Mesendoderm (in vitro differentiated cells): ENCODE results near the gene KIAA1210.

ENCODE experiments used
- DNase-seq: peaks from one replicate; pipeline ENCODE4 v3.0.0; 2013
- H2AK5ac ChIP-seq: 2 replicates; pipeline ENCODE4 v1.6.1; 2013; ENCODE audit warnings: low read length, inconsistent platforms
- H2BK120ac ChIP-seq: 2 replicates; pipeline ENCODE4 v1.6.1; 2013; ENCODE audit warnings: low read depth, mild to moderate bottlenecking, low read length, moderate library complexity, mixed read lengths
- H2BK15ac ChIP-seq: replicated peaks from 2 replicates; pipeline ENCODE4 v1.6.1; 2013; ENCODE audit warnings: low read depth, mild to moderate bottlenecking, moderate library complexity
- H2BK5ac ChIP-seq: 2 replicates; pipeline ENCODE4 v1.6.1; 2013; ENCODE audit warnings: low read length, inconsistent platforms
- H3K18ac ChIP-seq: 2 replicates; pipeline ENCODE4 v1.6.1; 2013; ENCODE audit warnings: mild to moderate bottlenecking, low read length, mixed read lengths
- H3K23ac ChIP-seq: one replicate; pipeline ENCODE4 v1.6.1; 2013; ENCODE audit warnings: low read length
- H3K27ac ChIP-seq: 2 replicates; pipeline ENCODE4 v1.5.1; 2013; ENCODE audit warnings: low read depth, mild to moderate bottlenecking, inconsistent platforms, low read length, moderate library complexity
- H3K27me3 ChIP-seq: 2 replicates; pipeline ENCODE4 v1.6.1; 2013; ENCODE audit warnings: low read length, control low read depth, mild to moderate bottlenecking, inconsistent platforms; ENCODE audit not compliant: insufficient read depth, poor library complexity
- H3K36me3 ChIP-seq: 2 replicates; pipeline ENCODE4 v1.6.1; 2013; ENCODE audit warnings: low read length, inconsistent platforms; ENCODE audit not compliant: control insufficient read depth, insufficient read depth
- H3K4ac ChIP-seq: one replicate; pipeline ENCODE4 v1.6.1; 2013; ENCODE audit warnings: low read depth, mild to moderate bottlenecking, low read length, moderate library complexity
- H3K4me1 ChIP-seq: 2 replicates; pipeline ENCODE4 v1.6.1; 2013; ENCODE audit warnings: low read depth, low read length, inconsistent platforms; ENCODE audit not compliant: control insufficient read depth
- H3K4me2 ChIP-seq: 2 replicates; pipeline ENCODE4 v1.6.1; 2013; ENCODE audit warnings: low read length
- H3K4me3 ChIP-seq: 2 replicates; pipeline ENCODE4 v1.5.1; 2013; ENCODE audit warnings: mild to moderate bottlenecking, low read length
- H3K56ac ChIP-seq: one replicate; pipeline ENCODE4 v1.6.1; 2013; ENCODE audit warnings: low read length
- H3K79me1 ChIP-seq: 2 replicates; pipeline ENCODE4 v1.6.1; 2013; ENCODE audit warnings: low read length, inconsistent platforms
- H3K79me2 ChIP-seq: 2 replicates; pipeline ENCODE4 v1.6.1; 2013; ENCODE audit warnings: mild to moderate bottlenecking, low read length; ENCODE audit not compliant: control insufficient read depth, insufficient read depth
- H3K9ac ChIP-seq: 2 replicates; pipeline ENCODE4 v1.6.1; 2013; ENCODE audit warnings: low read length, inconsistent platforms
- H4K5ac ChIP-seq: one replicate; pipeline ENCODE4 v1.6.1; 2013; ENCODE audit warnings: low read length
- H4K8ac ChIP-seq: one replicate; pipeline ENCODE4 v1.6.1; 2013; ENCODE audit warnings: low read depth, mild to moderate bottlenecking, control low read depth, low read length, moderate library complexity
- WGBS: extraction: QIAGEN DNeasy Blood & Tissue Kit; methylation state at CpG from one replicate; pipeline ENCODE4 v1.1.7; 2013; ENCODE audit warnings: low lambda C conversion rate, missing lambda C conversion rate; ENCODE audit not compliant: insufficient coverage; ENCODE audit errors: extremely low coverage; 5-methylcytosine and 5-hydroxymethylcytosine counted together

Gene KIAA1210

DNA sequence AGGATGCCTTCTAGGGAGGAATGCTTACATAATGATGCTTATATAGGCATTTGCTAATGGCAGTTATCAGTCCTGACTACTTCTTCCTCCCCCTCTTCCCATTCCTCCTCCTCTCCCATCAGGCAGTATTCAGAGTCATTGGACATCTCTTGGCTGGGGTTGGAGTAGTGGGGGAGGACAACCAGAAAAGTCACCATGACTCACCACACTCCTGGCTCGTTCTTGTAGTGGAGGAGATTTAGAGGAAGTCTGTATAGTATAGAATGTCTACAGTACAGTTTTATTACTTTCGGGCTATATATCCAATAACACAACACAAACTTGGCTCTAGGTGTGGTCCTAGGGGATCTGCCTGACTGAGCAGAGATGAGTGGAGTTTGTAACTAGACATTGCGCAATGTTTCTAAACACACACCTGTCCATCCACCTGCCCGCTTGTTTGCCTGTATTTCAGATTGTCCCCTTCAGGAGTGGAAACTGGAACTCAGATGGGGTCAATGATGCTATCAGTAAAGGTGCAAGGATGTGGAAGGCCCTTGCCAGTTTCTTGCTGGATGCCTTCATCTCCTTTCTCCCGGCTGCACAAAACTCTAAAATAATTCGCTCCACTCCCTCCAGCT lies 27.9 kb upstream of the KIAA1210 start:
- Histone ChIP-seq H3K4me1 (no peaks in the 10 kb centered on the region), H2BK120ac (no peak overlapping the region), H2BK15ac (no peak overlapping the region), H2BK5ac (no peak overlapping the region), H3K4me3 (no peak overlapping the region), H3K79me2 (no peaks in the 10 kb centered on the region), H3K4me2 (no peak overlapping the region), H3K9ac (no peak overlapping the region), H4K8ac (no peak overlapping the region), H3K4ac (no peak overlapping the region), H4K5ac (no peak overlapping the region), H3K79me1 (no peaks in the 10 kb centered on the region), H3K27me3 (no peaks in the 10 kb centered on the region), H3K23ac (no peak overlapping the region), H3K36me3 (no peaks in the 10 kb centered on the region), H2AK5ac (no peak overlapping the region), H3K18ac (no peak overlapping the region), H3K27ac (no peak overlapping the region), H3K56ac (no peak overlapping the region)
- WGBS, result no CpG with 5 or more reads among the region's 6 CpGs
- no peak for DNase-seq

DNA sequence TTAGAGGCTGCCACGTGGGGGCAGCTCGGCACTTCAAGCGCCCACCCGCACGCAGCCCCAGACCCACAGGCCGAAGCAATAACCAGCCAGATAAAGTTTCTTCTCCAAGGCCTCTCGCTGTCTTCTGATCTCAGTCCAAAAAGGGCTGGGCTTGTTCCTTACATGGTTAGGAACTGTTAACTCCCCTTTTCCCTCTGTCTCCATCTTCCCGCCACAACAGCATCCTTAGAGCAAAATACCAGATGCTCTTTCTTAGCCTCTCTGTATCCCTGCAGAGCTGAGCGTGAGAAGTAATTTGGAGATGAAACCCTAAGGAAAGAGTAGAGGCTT lies 23.4 kb upstream of the KIAA1210 start:
- no peak overlapping the region for H2AK5ac ChIP-seq
- H4K8ac ChIP-seq, result no peak overlapping the region
- no peak overlapping the region for H3K27ac ChIP-seq
- no peaks in the 10 kb centered on the region for H3K27me3 ChIP-seq
- DNase-seq, result no peak
- no peaks in the 10 kb centered on the region for H3K36me3 ChIP-seq
- no peak overlapping the region for H2BK5ac ChIP-seq
- H3K18ac ChIP-seq, result no peak overlapping the region
- H3K4me2 ChIP-seq, result no peak overlapping the region
- WGBS, result no CpG with 5 or more reads among the region's 9 CpGs
- H3K4me3 ChIP-seq, result no peak overlapping the region
- no peak overlapping the region for H2BK15ac ChIP-seq
- no peaks in the 10 kb centered on the region for H3K79me1 ChIP-seq
- no peaks in the 10 kb centered on the region for H3K79me2 ChIP-seq
- H3K4me1 ChIP-seq, result no peaks in the 10 kb centered on the region
- no peak overlapping the region for H3K23ac ChIP-seq
- no peak overlapping the region for H3K4ac ChIP-seq
- no peak overlapping the region for H3K9ac ChIP-seq
- no peak overlapping the region for H4K5ac ChIP-seq
- no peak overlapping the region for H2BK120ac ChIP-seq
- no peak overlapping the region for H3K56ac ChIP-seq

DNA sequence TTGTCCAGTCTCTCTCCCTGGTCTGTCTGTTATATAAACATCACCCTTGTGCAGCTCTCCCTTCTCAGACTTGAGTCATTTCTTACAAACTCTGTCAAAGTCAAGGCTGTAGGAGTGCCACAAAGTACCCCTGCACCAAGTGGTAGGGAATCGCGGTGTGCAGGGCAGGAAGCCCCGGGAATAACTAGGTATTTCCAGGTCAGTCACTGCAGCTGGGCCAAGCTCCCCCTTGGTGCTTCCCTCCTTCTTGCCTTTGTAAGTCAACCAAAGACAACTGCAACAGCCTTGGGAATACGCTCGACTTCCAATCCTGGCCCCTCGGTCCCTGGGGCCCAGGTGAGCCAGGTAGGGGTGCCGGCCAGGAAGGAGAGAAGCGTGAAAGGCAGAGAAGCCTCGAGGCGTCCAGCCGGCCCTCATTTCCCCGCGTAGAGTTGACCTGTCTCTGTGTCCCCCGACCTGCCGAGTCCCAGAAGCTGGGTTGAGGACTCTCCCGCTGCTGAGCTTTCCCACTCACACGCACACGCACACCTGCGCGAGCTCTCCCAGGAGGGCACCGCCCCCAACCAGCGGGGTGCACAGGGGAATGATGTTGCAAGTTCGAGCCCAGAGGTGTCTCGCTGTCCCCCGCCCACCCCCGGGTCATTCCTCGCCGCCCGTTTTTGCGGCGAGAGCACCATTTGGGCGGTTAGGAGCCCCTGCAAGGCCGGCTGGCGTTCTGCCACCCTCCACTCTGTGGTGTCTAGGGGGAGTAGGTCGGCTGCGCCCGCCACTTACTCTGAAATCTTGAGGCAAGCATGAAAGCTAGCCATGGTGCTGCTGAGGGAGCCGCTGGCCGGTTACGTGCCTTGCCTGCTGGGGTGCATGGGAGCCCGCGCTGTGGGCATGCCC lies 22.8 kb upstream of the KIAA1210 start:
- Histone ChIP-seq H2BK15ac (no peak overlapping the region), H3K4me2 (no peak overlapping the region), H3K79me2 (no peaks in the 10 kb centered on the region), H2BK120ac (no peak overlapping the region), H3K4ac (no peak overlapping the region), H3K56ac (no peak overlapping the region), H3K18ac (no peak overlapping the region), H2AK5ac (no peak overlapping the region), H3K27ac (no peak overlapping the region), H3K4me1 (no peaks in the 10 kb centered on the region), H3K27me3 (no peaks in the 10 kb centered on the region), H3K4me3 (no peak overlapping the region), H3K9ac (no peak overlapping the region), H4K5ac (no peak overlapping the region), H4K8ac (no peak overlapping the region), H3K79me1 (no peaks in the 10 kb centered on the region), H2BK5ac (no peak overlapping the region), H3K36me3 (no peaks in the 10 kb centered on the region), H3K23ac (no peak overlapping the region)
- DNase-seq, result no peak
- no CpG with 5 or more reads among the region's 42 CpGs for WGBS

DNA sequence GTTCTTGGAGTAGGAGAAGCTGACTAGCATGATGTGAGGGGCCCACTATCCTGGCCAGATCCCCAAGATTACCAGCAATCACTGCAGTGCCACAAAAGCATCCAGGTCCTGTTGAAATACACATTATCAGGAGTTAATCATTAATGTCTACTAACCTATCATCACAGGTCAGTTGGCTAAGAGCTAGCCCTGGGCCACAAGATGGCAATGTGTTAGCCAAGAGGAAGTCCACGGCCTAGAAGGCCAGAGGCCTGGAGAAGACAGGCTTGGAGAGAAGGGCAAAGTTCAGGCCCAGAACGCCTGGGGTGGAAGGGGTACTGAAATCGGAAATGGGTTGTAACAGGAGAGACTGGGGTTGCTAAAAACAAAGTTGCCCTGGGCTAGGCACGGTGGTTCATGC lies 19.9 kb upstream of the KIAA1210 start:
- H3K56ac ChIP-seq, result no peak overlapping the region
- H4K5ac ChIP-seq, result no peak overlapping the region
- no peaks in the 10 kb centered on the region for H3K4me1 ChIP-seq
- H3K36me3 ChIP-seq, result no peaks in the 10 kb centered on the region
- H3K4me3 ChIP-seq, result no peak overlapping the region
- no peak overlapping the region for H2BK15ac ChIP-seq
- no peak overlapping the region for H2BK5ac ChIP-seq
- H3K27me3 ChIP-seq, result no peaks in the 10 kb centered on the region
- H3K79me1 ChIP-seq, result no peaks in the 10 kb centered on the region
- no peak overlapping the region for H3K4me2 ChIP-seq
- H3K4ac ChIP-seq, result no peak overlapping the region
- no peak overlapping the region for H4K8ac ChIP-seq
- no peak overlapping the region for H2AK5ac ChIP-seq
- H3K27ac ChIP-seq, result no peak overlapping the region
- no peak overlapping the region for H3K18ac ChIP-seq
- H3K23ac ChIP-seq, result no peak overlapping the region
- DNase-seq, result no peak
- no CpG with 5 or more reads among the region's 4 CpGs for WGBS
- no peak overlapping the region for H2BK120ac ChIP-seq
- no peak overlapping the region for H3K9ac ChIP-seq
- H3K79me2 ChIP-seq, result no peaks in the 10 kb centered on the region

DNA sequence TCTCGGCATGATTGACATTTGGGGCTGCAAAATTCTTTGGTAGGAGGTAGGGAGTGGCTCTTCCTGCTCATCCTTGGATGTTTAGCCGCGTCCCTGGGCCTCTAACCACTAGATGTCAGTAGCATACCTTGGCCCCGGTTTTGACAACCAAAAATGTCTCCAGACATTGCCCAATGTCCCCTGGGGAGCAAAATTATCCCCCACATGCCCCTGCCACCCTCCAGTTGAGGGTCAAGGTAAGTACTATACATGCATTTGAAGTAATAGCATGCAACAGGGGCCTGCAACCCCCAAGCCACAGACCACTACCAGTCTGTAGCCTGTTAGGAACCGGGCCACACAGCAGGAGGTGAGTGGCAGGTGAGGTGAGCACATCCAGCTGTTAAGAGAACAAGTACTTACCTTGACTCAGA lies 17.6 kb upstream of the KIAA1210 start:
- H3K4me2 ChIP-seq, result no peak overlapping the region
- no peak overlapping the region for H3K27ac ChIP-seq
- no peaks in the 10 kb centered on the region for H3K79me2 ChIP-seq
- no peak overlapping the region for H2AK5ac ChIP-seq
- H3K4ac ChIP-seq, result no peak overlapping the region
- no peak overlapping the region for H3K9ac ChIP-seq
- no peaks in the 10 kb centered on the region for H3K36me3 ChIP-seq
- peak; percentile 37 for DNase-seq
- H2BK15ac ChIP-seq, result no peak overlapping the region
- no peak overlapping the region for H3K4me3 ChIP-seq
- H3K56ac ChIP-seq, result no peak overlapping the region
- no peak overlapping the region for H2BK5ac ChIP-seq
- H3K23ac ChIP-seq, result no peak overlapping the region
- no peak overlapping the region for H2BK120ac ChIP-seq
- H4K8ac ChIP-seq, result no peak overlapping the region
- H3K18ac ChIP-seq, result no peak overlapping the region
- H4K5ac ChIP-seq, result no peak overlapping the region
- H3K27me3 ChIP-seq, result no peaks in the 10 kb centered on the region
- no CpG with 5 or more reads among the region's 5 CpGs for WGBS
- no peaks in the 10 kb centered on the region for H3K4me1 ChIP-seq
- no peaks in the 10 kb centered on the region for H3K79me1 ChIP-seq
